ENCODE data around the gene PTGER3. TPM values are rescaled to one million over a fixed set of nuclear protein-coding genes. Genes with fewer than 3 reads are reported as not detected.

PTGER3 gene
- total and polyA plus RNA-seq, 2 experiments from 2014 or later: 0.45 to 1.6 TPM

DNA sequence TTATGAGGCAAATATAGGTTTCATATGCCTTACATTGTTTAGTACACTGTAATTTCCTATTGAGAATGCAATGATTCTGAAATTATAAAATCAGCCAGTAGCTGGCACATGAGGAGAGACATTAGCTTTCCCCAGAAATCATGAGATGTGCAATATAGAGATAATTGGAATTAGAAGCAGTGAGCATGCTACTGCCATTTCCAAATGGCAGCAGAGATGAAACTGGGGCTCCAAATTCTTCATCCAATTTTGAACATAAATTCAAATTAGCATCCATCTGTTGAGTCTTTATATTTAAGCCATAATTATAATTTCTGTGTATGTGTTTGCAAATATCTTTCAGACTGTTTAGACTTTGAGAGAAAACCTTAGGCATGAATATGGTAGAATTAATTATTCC lies 28.8 kb downstream of the PTGER3 start (continued):
- TF ChIP-seq, protein P1, sequence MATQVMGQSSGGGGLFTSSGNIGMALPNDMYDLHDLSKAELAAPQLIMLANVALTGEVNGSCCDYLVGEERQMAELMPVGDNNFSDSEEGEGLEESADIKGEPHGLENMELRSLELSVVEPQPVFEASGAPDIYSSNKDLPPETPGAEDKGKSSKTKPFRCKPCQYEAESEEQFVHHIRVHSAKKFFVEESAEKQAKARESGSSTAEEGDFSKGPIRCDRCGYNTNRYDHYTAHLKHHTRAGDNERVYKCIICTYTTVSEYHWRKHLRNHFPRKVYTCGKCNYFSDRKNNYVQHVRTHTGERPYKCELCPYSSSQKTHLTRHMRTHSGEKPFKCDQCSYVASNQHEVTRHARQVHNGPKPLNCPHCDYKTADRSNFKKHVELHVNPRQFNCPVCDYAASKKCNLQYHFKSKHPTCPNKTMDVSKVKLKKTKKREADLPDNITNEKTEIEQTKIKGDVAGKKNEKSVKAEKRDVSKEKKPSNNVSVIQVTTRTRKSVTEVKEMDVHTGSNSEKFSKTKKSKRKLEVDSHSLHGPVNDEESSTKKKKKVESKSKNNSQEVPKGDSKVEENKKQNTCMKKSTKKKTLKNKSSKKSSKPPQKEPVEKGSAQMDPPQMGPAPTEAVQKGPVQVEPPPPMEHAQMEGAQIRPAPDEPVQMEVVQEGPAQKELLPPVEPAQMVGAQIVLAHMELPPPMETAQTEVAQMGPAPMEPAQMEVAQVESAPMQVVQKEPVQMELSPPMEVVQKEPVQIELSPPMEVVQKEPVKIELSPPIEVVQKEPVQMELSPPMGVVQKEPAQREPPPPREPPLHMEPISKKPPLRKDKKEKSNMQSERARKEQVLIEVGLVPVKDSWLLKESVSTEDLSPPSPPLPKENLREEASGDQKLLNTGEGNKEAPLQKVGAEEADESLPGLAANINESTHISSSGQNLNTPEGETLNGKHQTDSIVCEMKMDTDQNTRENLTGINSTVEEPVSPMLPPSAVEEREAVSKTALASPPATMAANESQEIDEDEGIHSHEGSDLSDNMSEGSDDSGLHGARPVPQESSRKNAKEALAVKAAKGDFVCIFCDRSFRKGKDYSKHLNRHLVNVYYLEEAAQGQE (IDR thresholded peaks at IDR 0.05; ENCODE audit: unreplicated experiment): no peak
- no peak for TF ChIP-seq EZH2 (IDR thresholded peaks at IDR 0.05; ENCODE audit: low read depth, unreplicated experiment)
- TF ChIP-seq ZNF114 (CRISPR knock-in tag; IDR thresholded peaks at IDR 0.05): no peak

DNA sequence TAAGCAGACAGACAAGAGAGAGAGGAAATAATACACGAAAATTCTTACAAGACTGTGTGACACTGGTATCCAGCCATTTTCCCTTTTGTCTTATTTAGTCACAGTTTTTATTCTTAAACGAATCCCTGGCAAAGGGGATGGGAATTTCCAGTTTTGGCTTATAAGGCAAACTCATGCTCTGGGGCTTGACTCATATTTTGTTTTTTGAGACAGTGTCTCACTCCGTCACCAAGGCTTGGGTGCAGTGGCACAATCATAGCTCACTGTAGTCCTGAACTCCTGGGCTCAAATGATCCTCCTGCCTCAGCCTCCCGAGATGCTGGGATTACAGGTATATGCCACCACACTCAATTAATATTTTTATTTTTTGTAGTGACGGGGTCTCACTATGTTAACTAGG lies 31.9 kb downstream of the PTGER3 start:
- ATAC-seq (no peak), DNase-seq (ENCODE audit: low spot score) (no peak)
- Histone ChIP-seq H3K27ac (ENCODE audit: low read depth) (no peak overlapping the region), H3K27me3 (ENCODE audit: insufficient read depth) (no peaks in the 10 kb centered on the region), H3K4me3 (no peak overlapping the region), H3K4me1 (ENCODE audit: insufficient read depth) (no peaks in the 10 kb centered on the region), H3F3A (replicated peaks; ENCODE audit: low read depth) (no peaks in the 10 kb centered on the region), H3K79me2 (replicated peaks; ENCODE audit: insufficient read depth) (no peaks in the 10 kb centered on the region), H2AFZ (no peak overlapping the region), H3K9me2 (ENCODE audit: insufficient read depth) (no peaks in the 10 kb centered on the region), H3K4me2 (no peak overlapping the region), H3K36me3 (ENCODE audit: insufficient read depth) (no peaks in the 10 kb centered on the region), H4K20me1 (replicated peaks; ENCODE audit: insufficient read depth) (no peaks in the 10 kb centered on the region)
- Mint-ChIP-seq H3K27ac (no peak overlapping the region), H3K9me3 (no peaks in the 10 kb centered on the region), H3K36me3 (ENCODE audit: low read depth) (no peaks in the 10 kb centered on the region), H3K4me1 (no peaks in the 10 kb centered on the region), H3K27me3 (ENCODE audit: insufficient read depth, low read depth, poor library complexity) (no peaks in the 10 kb centered on the region), H3K4me3 (no peak overlapping the region)
- TF ChIP-seq, protein P2, sequence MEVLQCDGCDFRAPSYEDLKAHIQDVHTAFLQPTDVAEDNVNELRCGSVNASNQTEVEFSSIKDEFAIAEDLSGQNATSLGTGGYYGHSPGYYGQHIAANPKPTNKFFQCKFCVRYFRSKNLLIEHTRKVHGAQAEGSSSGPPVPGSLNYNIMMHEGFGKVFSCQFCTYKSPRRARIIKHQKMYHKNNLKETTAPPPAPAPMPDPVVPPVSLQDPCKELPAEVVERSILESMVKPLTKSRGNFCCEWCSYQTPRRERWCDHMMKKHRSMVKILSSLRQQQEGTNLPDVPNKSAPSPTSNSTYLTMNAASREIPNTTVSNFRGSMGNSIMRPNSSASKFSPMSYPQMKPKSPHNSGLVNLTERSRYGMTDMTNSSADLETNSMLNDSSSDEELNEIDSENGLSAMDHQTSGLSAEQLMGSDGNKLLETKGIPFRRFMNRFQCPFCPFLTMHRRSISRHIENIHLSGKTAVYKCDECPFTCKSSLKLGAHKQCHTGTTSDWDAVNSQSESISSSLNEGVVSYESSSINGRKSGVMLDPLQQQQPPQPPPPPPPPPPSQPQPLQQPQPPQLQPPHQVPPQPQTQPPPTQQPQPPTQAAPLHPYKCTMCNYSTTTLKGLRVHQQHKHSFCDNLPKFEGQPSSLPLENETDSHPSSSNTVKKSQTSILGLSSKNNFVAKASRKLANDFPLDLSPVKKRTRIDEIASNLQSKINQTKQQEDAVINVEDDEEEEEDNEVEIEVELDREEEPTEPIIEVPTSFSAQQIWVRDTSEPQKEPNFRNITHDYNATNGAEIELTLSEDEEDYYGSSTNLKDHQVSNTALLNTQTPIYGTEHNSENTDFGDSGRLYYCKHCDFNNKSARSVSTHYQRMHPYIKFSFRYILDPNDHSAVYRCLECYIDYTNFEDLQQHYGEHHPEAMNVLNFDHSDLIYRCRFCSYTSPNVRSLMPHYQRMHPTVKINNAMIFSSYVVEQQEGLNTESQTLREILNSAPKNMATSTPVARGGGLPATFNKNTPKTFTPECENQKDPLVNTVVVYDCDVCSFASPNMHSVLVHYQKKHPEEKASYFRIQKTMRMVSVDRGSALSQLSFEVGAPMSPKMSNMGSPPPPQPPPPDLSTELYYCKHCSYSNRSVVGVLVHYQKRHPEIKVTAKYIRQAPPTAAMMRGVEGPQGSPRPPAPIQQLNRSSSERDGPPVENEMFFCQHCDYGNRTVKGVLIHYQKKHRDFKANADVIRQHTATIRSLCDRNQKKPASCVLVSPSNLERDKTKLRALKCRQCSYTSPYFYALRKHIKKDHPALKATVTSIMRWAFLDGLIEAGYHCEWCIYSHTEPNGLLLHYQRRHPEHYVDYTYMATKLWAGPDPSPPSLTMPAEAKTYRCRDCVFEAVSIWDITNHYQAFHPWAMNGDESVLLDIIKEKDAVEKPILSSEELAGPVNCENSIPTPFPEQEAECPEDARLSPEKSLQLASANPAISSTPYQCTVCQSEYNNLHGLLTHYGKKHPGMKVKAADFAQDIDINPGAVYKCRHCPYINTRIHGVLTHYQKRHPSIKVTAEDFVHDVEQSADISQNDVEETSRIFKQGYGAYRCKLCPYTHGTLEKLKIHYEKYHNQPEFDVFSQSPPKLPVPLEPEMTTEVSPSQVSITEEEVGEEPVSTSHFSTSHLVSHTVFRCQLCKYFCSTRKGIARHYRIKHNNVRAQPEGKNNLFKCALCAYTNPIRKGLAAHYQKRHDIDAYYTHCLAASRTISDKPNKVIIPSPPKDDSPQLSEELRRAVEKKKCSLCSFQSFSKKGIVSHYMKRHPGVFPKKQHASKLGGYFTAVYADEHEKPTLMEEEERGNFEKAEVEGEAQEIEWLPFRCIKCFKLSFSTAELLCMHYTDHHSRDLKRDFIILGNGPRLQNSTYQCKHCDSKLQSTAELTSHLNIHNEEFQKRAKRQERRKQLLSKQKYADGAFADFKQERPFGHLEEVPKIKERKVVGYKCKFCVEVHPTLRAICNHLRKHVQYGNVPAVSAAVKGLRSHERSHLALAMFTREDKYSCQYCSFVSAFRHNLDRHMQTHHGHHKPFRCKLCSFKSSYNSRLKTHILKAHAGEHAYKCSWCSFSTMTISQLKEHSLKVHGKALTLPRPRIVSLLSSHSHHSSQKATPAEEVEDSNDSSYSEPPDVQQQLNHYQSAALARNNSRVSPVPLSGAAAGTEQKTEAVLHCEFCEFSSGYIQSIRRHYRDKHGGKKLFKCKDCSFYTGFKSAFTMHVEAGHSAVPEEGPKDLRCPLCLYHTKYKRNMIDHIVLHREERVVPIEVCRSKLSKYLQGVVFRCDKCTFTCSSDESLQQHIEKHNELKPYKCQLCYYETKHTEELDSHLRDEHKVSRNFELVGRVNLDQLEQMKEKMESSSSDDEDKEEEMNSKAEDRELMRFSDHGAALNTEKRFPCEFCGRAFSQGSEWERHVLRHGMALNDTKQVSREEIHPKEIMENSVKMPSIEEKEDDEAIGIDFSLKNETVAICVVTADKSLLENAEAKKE (CRISPR knock-in tag; IDR thresholded peaks at IDR 0.05): no peak
- TF ChIP-seq CREB1 (CRISPR knock-in tag; IDR thresholded peaks at IDR 0.05; ENCODE audit: low read depth) (no peak), EZH2 (IDR thresholded peaks at IDR 0.05; ENCODE audit: low read depth, unreplicated experiment) (no peak), EZH2phosphoT487 (IDR thresholded peaks at IDR 0.05; ENCODE audit: unreplicated experiment) (no peak), ZNF114 (CRISPR knock-in tag; IDR thresholded peaks at IDR 0.05) (no peak), JUNB (IDR thresholded peaks at IDR 0.05; ENCODE audit: unreplicated experiment) (no peak), NANOG (IDR thresholded peaks at IDR 0.05; ENCODE audit: borderline replicate concordance) (no peak), STAT1 (IDR thresholded peaks at IDR 0.05; ENCODE audit: unreplicated experiment) (no peak)
- TF ChIP-seq, protein P1 (IDR thresholded peaks at IDR 0.05; ENCODE audit: unreplicated experiment): no peak
- TF ChIP-seq, protein P3, sequence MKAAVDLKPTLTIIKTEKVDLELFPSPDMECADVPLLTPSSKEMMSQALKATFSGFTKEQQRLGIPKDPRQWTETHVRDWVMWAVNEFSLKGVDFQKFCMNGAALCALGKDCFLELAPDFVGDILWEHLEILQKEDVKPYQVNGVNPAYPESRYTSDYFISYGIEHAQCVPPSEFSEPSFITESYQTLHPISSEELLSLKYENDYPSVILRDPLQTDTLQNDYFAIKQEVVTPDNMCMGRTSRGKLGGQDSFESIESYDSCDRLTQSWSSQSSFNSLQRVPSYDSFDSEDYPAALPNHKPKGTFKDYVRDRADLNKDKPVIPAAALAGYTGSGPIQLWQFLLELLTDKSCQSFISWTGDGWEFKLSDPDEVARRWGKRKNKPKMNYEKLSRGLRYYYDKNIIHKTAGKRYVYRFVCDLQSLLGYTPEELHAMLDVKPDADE (IDR thresholded peaks at IDR 0.05): no peak

Measured in GM23338 (cell line).